HepG2 (cell line): Measurements from ENCODE around the gene SEMA6B. TPM values are rescaled to one million over a fixed set of nuclear protein-coding genes. Genes with fewer than 3 reads are reported as not detected.

Experiments used
- ATAC-seq: fragments of 200-7000 bp; cut with Tn5 transposase; 3 replicates; pipeline ENCODE4 v1.9.1; 2020; ENCODE audit warnings: mild to moderate bottlenecking, moderate library complexity
- BruUV-seq: library from RNA; stranded (reverse); fragments of 400-500 nt; replicated peaks from 2 replicates; lab custom pipeline; 2021; lab: Mats Ljungman, UMichigan
- CTCF ChIA-PET: fragments of 300-600 bp; formaldehyde crosslinking; extraction: SDS; loops from one replicate; lab custom pipeline; 2021; ENCODE audit warnings: low total read pairs, inconsistent platforms, low intra/inter-chr PET ratio; lab: Yijun Ruan, JAX
- POLR2A ChIA-PET: fragments of 350-600 bp; sonication (Branson Sonifier 250); formaldehyde crosslinking; loops from one replicate; lab custom pipeline; 2020; ENCODE audit warnings: antibody characterized with exemption, inconsistent platforms; lab: Yijun Ruan, JAX
- DNase-seq: peaks from one replicate; pipeline ENCODE4 v3.0.0-alpha.2; 2015; ENCODE audit warnings: low spot score
- FAIRE-seq: peaks from 3 replicates; lab custom pipeline; 2011; peaks lifted over from hg19 to GRCh38; lab: Jason Lieb, UNC
- H2AFZ ChIP-seq: one replicate; pipeline ENCODE4 v1.6.1; 2011; ENCODE audit warnings: low read length, inconsistent platforms
- H3K27ac ChIP-seq: fragments of 300-600 bp; 3 replicates; pipeline ENCODE4 v1.8.0; 2011; ENCODE audit warnings: mixed run types, mild to moderate bottlenecking, mixed read lengths, low read length, inconsistent platforms; ENCODE audit not compliant: insufficient read depth; ENCODE audit errors: extremely low read length
- H3K27me3 ChIP-seq, 2 experiments: fragments of 200-600 bp in 1 of 2; 2 replicates in 1 of 2; 3 replicates in 1 of 2; pipeline versions ENCODE4 v1.6.0 to v1.8.0; 2011; ENCODE audit warnings: low read length in 2 of 2, mild to moderate bottlenecking in 2 of 2, moderate library complexity in 2 of 2, inconsistent platforms in 1 of 2; ENCODE audit not compliant: insufficient read depth in 2 of 2, control insufficient read depth in 1 of 2
- H3K36me3 ChIP-seq, 2 experiments: fragments of 200-600 bp in 1 of 2; replicated peaks in 1 of 2; 2 replicates in 1 of 2; 3 replicates in 1 of 2; pipeline versions ENCODE4 v1.5.1 to v1.8.0; 2011; ENCODE audit warnings: low read length in 2 of 2, inconsistent platforms in 1 of 2; ENCODE audit not compliant: insufficient read depth in 2 of 2, control insufficient read depth in 1 of 2
- H3K4me1 ChIP-seq: 2 replicates; pipeline ENCODE4 v1.5.1; 2012; ENCODE audit warnings: low read length, inconsistent platforms; ENCODE audit not compliant: insufficient read depth
- H3K4me2 ChIP-seq: 2 replicates; pipeline ENCODE4 v1.6.0; 2011; ENCODE audit warnings: low read depth, low read length, inconsistent platforms
- H3K4me3 ChIP-seq, 3 experiments: fragments of 200-600 bp in 1 of 3; sonication (generic), shearing (Covaris generic) in 1 of 3; replicated peaks in 1 of 3; 2 replicates each; pipeline ENCODE4 v1.5.1; 2011 to 2016; ENCODE audit warnings: low read length in 3 of 3, inconsistent platforms in 2 of 3, low read depth in 2 of 3, mild to moderate bottlenecking in 2 of 3, control low read depth in 1 of 3, mixed read lengths in 1 of 3; ENCODE audit not compliant: insufficient read depth in 1 of 3
- H3K79me2 ChIP-seq: one replicate; pipeline ENCODE4 v1.6.1; 2011; ENCODE audit warnings: low read length, inconsistent platforms; ENCODE audit not compliant: insufficient read depth
- H3K9ac ChIP-seq: 2 replicates; pipeline ENCODE4 v1.6.0; 2011; ENCODE audit warnings: mild to moderate bottlenecking, low read depth, low read length, inconsistent platforms; ENCODE audit not compliant: insufficient read depth
- H3K9me3 ChIP-seq: 2 replicates; pipeline ENCODE4 v1.5.1; 2012; ENCODE audit warnings: mild to moderate bottlenecking, low read length
- H4K20me1 ChIP-seq: 2 replicates; pipeline ENCODE4 v1.6.0; 2011; ENCODE audit warnings: inconsistent platforms, mild to moderate bottlenecking, low read length, moderate library complexity; ENCODE audit not compliant: insufficient read depth
- AGO2 ChIP-seq: fragments of 200-400 bp; formaldehyde crosslinking; optimal IDR thresholded peaks from 2 replicates; pipeline ENCODE3; 2017; ENCODE audit warnings: mild to moderate bottlenecking, low read depth, low read length, moderate library complexity
- EHMT2 ChIP-seq: fragments of 200-600 bp; sonication (generic); IDR thresholded peaks from 2 replicates; pipeline ENCODE4 v1.7.0; 2017; ENCODE audit warnings: antibody characterized with exemption, low read depth, low read length, borderline replicate concordance
- GTF3A ChIP-seq: sonication (generic); formaldehyde crosslinking; conservative IDR thresholded peaks from 2 replicates; pipeline ENCODE4 v1.4.0; 2020; ENCODE audit warnings: mild to moderate bottlenecking, missing genetic modification reagents
- KDM2A ChIP-seq: sonication (generic); formaldehyde crosslinking; IDR thresholded peaks from 2 replicates; pipeline ENCODE4 v1.4.0; 2020; ENCODE audit warnings: low read depth, missing genetic modification reagents, borderline replicate concordance
- NRL ChIP-seq: sonication (generic); formaldehyde crosslinking; IDR thresholded peaks from 2 replicates; pipeline ENCODE4 v1.5.0; 2020; ENCODE audit warnings: missing genetic modification reagents, mild to moderate bottlenecking, moderate library complexity, borderline replicate concordance
- POLR2A ChIP-seq, 2 experiments: IDR thresholded peaks; 2 replicates each; pipeline ENCODE4 v1.6.1; 2011; ENCODE audit warnings: low read depth in 2 of 2, low read length in 2 of 2, mild to moderate bottlenecking in 1 of 2, moderate library complexity in 1 of 2; ENCODE audit not compliant: insufficient read depth in 1 of 2
- POLR2G ChIP-seq: fragments of 200-400 bp; formaldehyde crosslinking; IDR thresholded peaks from 2 replicates; pipeline ENCODE4 v1.6.1; 2018; ENCODE audit warnings: mild to moderate bottlenecking, low read depth, low read length, moderate library complexity
- STAG1 ChIP-seq: sonication (generic); formaldehyde crosslinking; IDR thresholded peaks from 2 replicates; pipeline ENCODE4 v1.4.0; 2020; ENCODE audit warnings: missing genetic modification reagents
- ZFP41 ChIP-seq: sonication (generic); formaldehyde crosslinking; IDR thresholded peaks from 2 replicates; pipeline ENCODE4 v1.4.0; 2020; ENCODE audit warnings: mild to moderate bottlenecking, missing genetic modification reagents, borderline replicate concordance
- ZMYM3 ChIP-seq: sonication (generic); formaldehyde crosslinking; IDR thresholded peaks from 2 replicates; pipeline ENCODE4 v1.5.1; 2020; ENCODE audit warnings: mild to moderate bottlenecking, missing genetic modification reagents
- ZNF121 ChIP-seq: sonication (generic); formaldehyde crosslinking; IDR thresholded peaks from 2 replicates; pipeline ENCODE4 v1.5.0; 2020; ENCODE audit warnings: mild to moderate bottlenecking, missing genetic modification reagents
- ZNF160 ChIP-seq: sonication (generic); formaldehyde crosslinking; IDR thresholded peaks from 2 replicates; pipeline ENCODE4 v1.8.0; 2022; ENCODE audit warnings: mild to moderate bottlenecking, inconsistent platforms, missing genetic modification reagents
- ZZZ3 ChIP-seq: sonication (generic); formaldehyde crosslinking; IDR thresholded peaks from 2 replicates; pipeline ENCODE4 v1.4.0; 2020; ENCODE audit warnings: missing genetic modification reagents, mild to moderate bottlenecking, borderline replicate concordance
- WGBS: methylation state at CpG from one replicate; pipeline ENCODE4 v1.1.6; 2017; ENCODE audit warnings: low lambda C conversion rate; 5-methylcytosine and 5-hydroxymethylcytosine counted together
- in situ Hi-C: cut with HindIII; loops from 2 replicates; pipeline ENCODE4 v1.10.0; 2017; ENCODE audit warnings: low pct_unique_long_range_greater_than_20kb; ENCODE audit not compliant: extremely low pct_ligation_motif_present
- intact Hi-C: fragments of 100-400 bp; cut with micrococcal nuclease; formaldehyde crosslinking; loops from one replicate; pipeline ENCODE4 v1.10.0; 2022; ENCODE audit not compliant: unreplicated experiment
- polyA plus RNA-seq, 8 experiments: library from polyadenylated mRNA; depleted of rRNA in 3 of 8; stranded (reverse) in 7 of 8; unstranded in 1 of 8; fragments of >200 nt; fragmentation: Illumina TruSeq in 4 of 8; extraction: Trizol in 4 of 8; gene quantifications; 2 replicates each; pipeline versions ENCODE4 v1.2.1 to v1.2.3, GENCODE V29; 2011 to 2016; ENCODE audit warnings: low read depth in 4 of 8, missing spikeins in 1 of 8, mixed read lengths in 1 of 8; ENCODE audit not compliant: insufficient read depth in 1 of 8
- total RNA-seq, 5 experiments: library from RNA; depleted of rRNA; stranded (reverse); fragments of >200 nt; fragmentation: Illumina TruSeq; extraction: Trizol; gene quantifications; 2 replicates each; pipeline ENCODE4 v1.2.3, GENCODE V29; 2016; ENCODE audit warnings: low read depth in 1 of 5
- TF ChIP-seq, protein P1 (sequence below): sonication (generic); formaldehyde crosslinking; IDR thresholded peaks from 2 replicates; pipeline ENCODE4 v1.4.0; 2020; ENCODE audit warnings: missing genetic modification reagents

Gene SEMA6B
- total and polyA plus RNA-seq, 2 of the 13 experiments (the other 11 are each of a cell fraction or from before 2014, with no cell fraction given): 45.5 to 67.1 TPM

GRCh38 chr19:4508698-4509097, 50.8 kb downstream of the SEMA6B start (continued):
- TF ChIP-seq, protein P1, sequence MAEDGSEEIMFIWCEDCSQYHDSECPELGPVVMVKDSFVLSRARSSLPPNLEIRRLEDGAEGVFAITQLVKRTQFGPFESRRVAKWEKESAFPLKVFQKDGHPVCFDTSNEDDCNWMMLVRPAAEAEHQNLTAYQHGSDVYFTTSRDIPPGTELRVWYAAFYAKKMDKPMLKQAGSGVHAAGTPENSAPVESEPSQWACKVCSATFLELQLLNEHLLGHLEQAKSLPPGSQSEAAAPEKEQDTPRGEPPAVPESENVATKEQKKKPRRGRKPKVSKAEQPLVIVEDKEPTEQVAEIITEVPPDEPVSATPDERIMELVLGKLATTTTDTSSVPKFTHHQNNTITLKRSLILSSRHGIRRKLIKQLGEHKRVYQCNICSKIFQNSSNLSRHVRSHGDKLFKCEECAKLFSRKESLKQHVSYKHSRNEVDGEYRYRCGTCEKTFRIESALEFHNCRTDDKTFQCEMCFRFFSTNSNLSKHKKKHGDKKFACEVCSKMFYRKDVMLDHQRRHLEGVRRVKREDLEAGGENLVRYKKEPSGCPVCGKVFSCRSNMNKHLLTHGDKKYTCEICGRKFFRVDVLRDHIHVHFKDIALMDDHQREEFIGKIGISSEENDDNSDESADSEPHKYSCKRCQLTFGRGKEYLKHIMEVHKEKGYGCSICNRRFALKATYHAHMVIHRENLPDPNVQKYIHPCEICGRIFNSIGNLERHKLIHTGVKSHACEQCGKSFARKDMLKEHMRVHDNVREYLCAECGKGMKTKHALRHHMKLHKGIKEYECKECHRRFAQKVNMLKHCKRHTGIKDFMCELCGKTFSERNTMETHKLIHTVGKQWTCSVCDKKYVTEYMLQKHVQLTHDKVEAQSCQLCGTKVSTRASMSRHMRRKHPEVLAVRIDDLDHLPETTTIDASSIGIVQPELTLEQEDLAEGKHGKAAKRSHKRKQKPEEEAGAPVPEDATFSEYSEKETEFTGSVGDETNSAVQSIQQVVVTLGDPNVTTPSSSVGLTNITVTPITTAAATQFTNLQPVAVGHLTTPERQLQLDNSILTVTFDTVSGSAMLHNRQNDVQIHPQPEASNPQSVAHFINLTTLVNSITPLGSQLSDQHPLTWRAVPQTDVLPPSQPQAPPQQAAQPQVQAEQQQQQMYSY: no peak
- TF ChIP-seq ZNF160 (CRISPR knock-in tag) (no peak), ZNF121 (CRISPR knock-in tag) (no peak), KDM2A (CRISPR knock-in tag) (no peak)

GRCh38 chr19:4507804-4508203, 51.7 kb downstream of the SEMA6B start:
- no peak for ATAC-seq
- no peak for DNase-seq
- H3K36me3 ChIP-seq: peaks cover 0 to under 1% of the 10 kb centered on the region in 2 experiments; a peak in 2 of 5 replicates
- H4K20me1 ChIP-seq: no peaks in the 10 kb centered on the region
- no peak overlapping the region for H3K4me2 ChIP-seq
- H3K4me1 ChIP-seq: no peaks in the 10 kb centered on the region
- no peak overlapping the region for H3K4me3 ChIP-seq
- ChIA-PET POLR2A (no interaction called here), CTCF (no interaction called here)
- H2AFZ ChIP-seq: no peak overlapping the region
- H3K9me3 ChIP-seq: no peaks in the 10 kb centered on the region
- in situ Hi-C loops: no loop called here
- WGBS: 96% methylated on average over 10 of the region's 17 CpGs
- no peak for TF ChIP-seq ZZZ3 (CRISPR knock-in tag)
- TF ChIP-seq GTF3A (CRISPR knock-in tag): no peak
- TF ChIP-seq ZMYM3 (CRISPR knock-in tag): no peak
- TF ChIP-seq NRL (CRISPR knock-in tag): no peak
- TF ChIP-seq POLR2A (IDR thresholded peaks at IDR 0.05; ENCODE audit: insufficient read depth in 1 of 2, low read depth in 2 of 2, low read length in 2 of 2): 0 out of 4 replicates have a peak, but pooled peaks of 1 of the 2 experiments have one; percentile 13
- 0 out of 2 replicates have a peak, but pooled peaks have one; percentile 24 for TF ChIP-seq POLR2G
- no peak for TF ChIP-seq STAG1 (CRISPR knock-in tag)
- no peak for TF ChIP-seq ZFP41
- TF ChIP-seq AGO2: peak; percentile 75
- TF ChIP-seq EHMT2: no peak
- no peaks in the 10 kb centered on the region for H3K27me3 ChIP-seq
- H3K9ac ChIP-seq: no peak overlapping the region
- no TSS peak for BruUV-seq
- H3K27ac ChIP-seq: no peak overlapping the region
- intact Hi-C loops: no loop called here
- no peaks in the 10 kb centered on the region for H3K79me2 ChIP-seq
- no peak for FAIRE-seq
